Mucosa of descending colon (tissue), 3 donors: ENCODE results near the gene ACOX3. TPM values are rescaled to one million over a fixed set of nuclear protein-coding genes. Genes with fewer than 3 reads are reported as not detected.

ENCODE experiments used
- ATAC-seq: fragments of 200-7000 bp; cut with Tn5 transposase; one replicate; pipeline ENCODE4 v1.9.1; 2020; ENCODE audit warnings: mild to moderate bottlenecking, moderate library complexity
- DNase-seq, 3 donors: peaks; one replicate each; pipeline ENCODE4 v3.0.0-alpha.2; 2020
- H3K36me3 ChIP-seq: fragments of 200-600 bp; one replicate; pipeline ENCODE4 v1.8.0; 2021; ENCODE audit warnings: low read depth, mild to moderate bottlenecking
- H3K4me1 ChIP-seq: fragments of 200-600 bp; one replicate; pipeline ENCODE4 v1.8.0; 2021; ENCODE audit warnings: low read depth, mild to moderate bottlenecking
- H3K4me3 ChIP-seq: fragments of 200-600 bp; one replicate; pipeline ENCODE4 v1.8.0; 2021; ENCODE audit warnings: mild to moderate bottlenecking
- H3K9me3 ChIP-seq: fragments of 200-600 bp; one replicate; pipeline ENCODE4 v1.8.0; 2021; ENCODE audit warnings: mild to moderate bottlenecking
- CTCF ChIP-seq: fragments of 200-600 bp; IDR thresholded peaks from one replicate; pipeline ENCODE4 v1.8.0; 2022; ENCODE audit warnings: antibody characterized with exemption, mild to moderate bottlenecking
- intact Hi-C, 2 donors: fragments of 100-400 bp; cut with DNase I in 1 of 2; cut with micrococcal nuclease in 1 of 2; formaldehyde crosslinking; loops; one replicate each; pipeline versions ENCODE4 v1.11.0 to v1.11.1; 2022; cut with DNase I, micrococcal nuclease
- total RNA-seq, 3 donors: library from RNA; stranded (reverse); fragmentation: NEBNext Ultra II Directional in 2 of 3; extraction: Animal tissue kit (Norgen Biotek cat#: 25700) in 2 of 3; gene quantifications; one replicate each; pipeline versions ENCODE4 v1.2.1 to v1.2.4, GENCODE V29; 2021 to 2023
- donor health status: DM: no; HTN: no; CAD: no; lungs with moderate emphysema.
- donor health status: DM: no; HTN: no; CAD: no.
- donor health status: DM: no; HTN: yes; CAD: no.

The ACOX3 gene
- total RNA-seq, 3 donors from 2014 or later: 22.4 to 34.7 (median 26.0) TPM

GRCh38 chr4:8399298-8399697, 41.2 kb downstream of the ACOX3 start:
- DNase-seq: no peak
- TF ChIP-seq CTCF: no peak
- intact Hi-C loops: no loop called here
- Histone ChIP-seq H3K9me3 (no peaks in the 10 kb centered on the region), H3K36me3 (no peaks in the 10 kb centered on the region), H3K4me1 (no peaks in the 10 kb centered on the region), H3K4me3 (no peak overlapping the region)
- ATAC-seq: no peak

GRCh38 chr4:8398347-8398746, 42.2 kb downstream of the ACOX3 start:
- Histone ChIP-seq H3K36me3 (no peaks in the 10 kb centered on the region), H3K9me3 (no peaks in the 10 kb centered on the region), H3K4me3 (no peak overlapping the region), H3K4me1 (no peaks in the 10 kb centered on the region)
- DNase-seq (no peak), ATAC-seq (no peak)
- intact Hi-C loops: no loop called here
- TF ChIP-seq CTCF: no peak

- Histone ChIP-seq H3K36me3 (no peaks in the 10 kb centered on the region), H3K9me3 (no peaks in the 10 kb centered on the region), H3K4me1 (no peaks in the 10 kb centered on the region), H3K4me3 (no peak overlapping the region)
- TF ChIP-seq CTCF: no peak
- intact Hi-C loops: no loop called here
- ATAC-seq: no peak
- no peak for DNase-seq
Observed at GRCh38 chr4:8396762-8397406, 43.6 kb downstream of the ACOX3 start.

GRCh38 chr4:8395504-8396296, 44.8 kb downstream of the ACOX3 start:
- Histone ChIP-seq H3K4me1 (no peaks in the 10 kb centered on the region), H3K36me3 (no peaks in the 10 kb centered on the region), H3K4me3 (no peak overlapping the region), H3K9me3 (no peaks in the 10 kb centered on the region)
- no peak for TF ChIP-seq CTCF
- intact Hi-C loops: no loop called here
- ATAC-seq (no peak), DNase-seq (no peak)

- H3K9me3 ChIP-seq: no peaks in the 10 kb centered on the region
- DNase-seq: no peak
- intact Hi-C loops: no loop called here
Observed at GRCh38 chr4:8394806-8395205, 45.7 kb downstream of the ACOX3 start.

More at GRCh38 chr4:8394806-8395205, 45.7 kb downstream of the ACOX3 start:
- Histone ChIP-seq H3K36me3 (no peaks in the 10 kb centered on the region), H3K4me1 (no peaks in the 10 kb centered on the region), H3K4me3 (no peak overlapping the region)
- TF ChIP-seq CTCF: no peak
- ATAC-seq: no peak
